GM19328 (cell line): ENCODE results near the gene LGALS4.
"Not testable (repeated sequence)": the region's sequence is repeated elsewhere in the genome, so short reads cannot be mapped to it uniquely, and the experiment has no call there.

Experiments used
- ATAC-seq: cut with Tn5 transposase; IDR thresholded peaks from one replicate; pipeline ENCODE4 v1.9.1; 2021; ENCODE audit warnings: mild to moderate bottlenecking, moderate library complexity; ENCODE audit not compliant: unreplicated experiment

LGALS4 gene

GRCh38 chr19:38825936-38826335, 13.2 kb upstream of the LGALS4 start:
- not testable (repeated sequence) for ATAC-seq

DNA sequence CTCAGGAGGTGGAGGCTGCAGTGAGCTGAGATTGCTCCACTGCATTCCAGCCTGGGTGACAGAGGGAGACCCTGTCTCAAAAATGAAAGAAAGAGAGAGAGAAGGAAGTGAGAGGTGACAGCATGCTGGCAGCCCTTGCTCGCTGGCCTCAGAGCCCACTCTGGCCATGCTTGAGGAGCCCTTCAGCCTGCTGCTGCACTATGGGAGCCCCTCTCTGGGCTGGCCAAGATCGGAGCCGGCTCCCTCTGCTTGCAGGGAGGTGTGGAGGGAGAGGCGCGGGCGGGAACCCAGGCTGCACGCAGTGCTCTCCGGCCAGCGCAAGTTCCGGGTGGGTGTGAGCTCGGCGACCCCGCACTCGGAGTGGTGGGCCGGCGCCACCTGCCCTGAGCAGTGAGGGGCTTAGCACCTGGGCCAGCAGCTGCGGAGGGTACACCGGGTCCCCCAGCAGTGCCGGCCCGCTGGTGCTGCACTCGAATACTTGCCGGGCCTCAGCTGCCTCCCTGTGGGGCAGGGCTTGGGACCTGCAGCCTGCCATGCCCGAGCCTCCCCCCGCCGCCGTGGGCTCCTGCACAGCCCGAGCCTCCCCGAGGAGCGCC, 8.6 kb upstream of the LGALS4 start:
- ATAC-seq, result not testable (repeated sequence)

DNA sequence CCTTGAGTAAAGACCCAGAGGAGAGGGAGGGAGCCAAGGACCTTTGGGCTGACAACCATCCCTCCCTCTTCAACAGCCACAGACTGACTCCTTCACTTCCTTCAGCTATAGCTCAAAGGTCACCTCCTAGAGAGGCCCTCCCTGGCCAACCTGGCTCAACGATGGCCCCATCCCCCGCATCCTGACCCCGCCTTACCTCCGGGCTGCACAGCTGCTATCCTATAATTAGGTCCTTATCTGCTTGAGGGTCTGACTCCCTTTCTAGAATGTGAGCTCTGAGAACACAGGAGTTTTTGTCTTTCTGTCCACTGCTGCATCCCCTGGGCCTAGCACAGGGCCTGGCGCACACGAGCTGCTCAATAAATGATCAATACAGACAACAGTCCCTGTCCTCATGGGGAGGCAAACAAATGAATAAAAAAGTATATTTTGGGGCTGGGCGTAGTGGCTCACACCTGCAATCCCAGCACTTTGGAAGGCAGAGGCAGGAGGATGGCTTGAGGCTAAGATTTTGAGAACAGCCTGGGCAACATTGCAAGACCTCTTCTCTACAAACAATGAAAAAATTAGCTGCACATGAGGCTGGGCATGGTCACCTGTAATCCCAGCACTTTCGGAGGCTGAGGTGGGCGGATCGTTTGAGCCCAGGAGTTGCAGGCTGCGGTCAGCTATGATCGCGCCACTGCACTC, 6.6 kb upstream of the LGALS4 start:
- ATAC-seq, result no peak

DNA sequence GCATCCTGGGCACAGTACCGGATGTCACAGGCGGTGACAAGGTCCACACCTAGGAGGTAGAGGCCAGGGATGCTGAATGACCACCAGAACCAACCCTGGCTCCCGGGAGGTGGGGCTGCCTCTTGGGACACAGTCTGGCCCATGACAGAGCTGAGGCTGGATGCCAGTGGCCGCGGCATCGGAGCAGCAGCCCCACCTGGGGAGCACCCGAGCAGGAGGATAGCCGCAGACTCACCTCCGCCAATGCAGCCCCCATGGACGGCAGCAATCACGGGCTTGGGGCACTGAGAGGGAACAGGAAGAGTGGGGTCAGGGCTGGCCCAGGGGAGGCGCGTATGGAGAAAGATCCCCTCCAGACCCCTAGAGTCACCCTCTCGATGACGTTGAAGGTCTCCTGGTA, 4.3 kb upstream of the LGALS4 start:
- ATAC-seq, result no peak

DNA sequence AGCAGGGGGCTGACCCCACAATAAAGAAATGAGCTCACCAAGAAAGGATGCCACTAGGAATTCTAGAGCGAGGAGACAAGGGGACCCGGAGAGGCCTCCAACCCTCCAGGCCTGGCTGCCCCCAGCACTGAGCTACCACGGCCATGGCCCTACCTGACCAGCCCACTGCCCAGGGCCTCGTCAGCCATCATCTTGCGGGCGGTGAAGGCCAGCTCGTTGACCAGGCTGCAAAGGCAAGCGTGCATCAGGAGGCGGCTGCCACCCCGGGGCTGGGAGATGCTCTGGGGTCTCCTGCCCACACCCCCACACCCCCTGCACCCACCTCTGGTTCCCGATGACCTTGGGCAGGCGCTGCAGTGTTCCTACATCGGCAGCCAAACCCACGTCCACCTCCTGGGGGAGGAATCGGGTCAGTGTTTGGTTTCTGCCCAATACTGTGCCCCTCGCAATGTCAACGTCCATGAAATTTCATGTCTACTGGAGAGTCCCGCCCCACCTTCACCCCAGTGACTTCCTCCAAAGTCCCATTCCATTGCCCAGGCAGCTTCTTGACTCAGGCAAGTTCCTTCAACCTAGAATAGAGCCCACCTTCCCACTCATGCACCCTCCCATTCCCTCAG, 3.5 kb upstream of the LGALS4 start:
- no peak for ATAC-seq

DNA sequence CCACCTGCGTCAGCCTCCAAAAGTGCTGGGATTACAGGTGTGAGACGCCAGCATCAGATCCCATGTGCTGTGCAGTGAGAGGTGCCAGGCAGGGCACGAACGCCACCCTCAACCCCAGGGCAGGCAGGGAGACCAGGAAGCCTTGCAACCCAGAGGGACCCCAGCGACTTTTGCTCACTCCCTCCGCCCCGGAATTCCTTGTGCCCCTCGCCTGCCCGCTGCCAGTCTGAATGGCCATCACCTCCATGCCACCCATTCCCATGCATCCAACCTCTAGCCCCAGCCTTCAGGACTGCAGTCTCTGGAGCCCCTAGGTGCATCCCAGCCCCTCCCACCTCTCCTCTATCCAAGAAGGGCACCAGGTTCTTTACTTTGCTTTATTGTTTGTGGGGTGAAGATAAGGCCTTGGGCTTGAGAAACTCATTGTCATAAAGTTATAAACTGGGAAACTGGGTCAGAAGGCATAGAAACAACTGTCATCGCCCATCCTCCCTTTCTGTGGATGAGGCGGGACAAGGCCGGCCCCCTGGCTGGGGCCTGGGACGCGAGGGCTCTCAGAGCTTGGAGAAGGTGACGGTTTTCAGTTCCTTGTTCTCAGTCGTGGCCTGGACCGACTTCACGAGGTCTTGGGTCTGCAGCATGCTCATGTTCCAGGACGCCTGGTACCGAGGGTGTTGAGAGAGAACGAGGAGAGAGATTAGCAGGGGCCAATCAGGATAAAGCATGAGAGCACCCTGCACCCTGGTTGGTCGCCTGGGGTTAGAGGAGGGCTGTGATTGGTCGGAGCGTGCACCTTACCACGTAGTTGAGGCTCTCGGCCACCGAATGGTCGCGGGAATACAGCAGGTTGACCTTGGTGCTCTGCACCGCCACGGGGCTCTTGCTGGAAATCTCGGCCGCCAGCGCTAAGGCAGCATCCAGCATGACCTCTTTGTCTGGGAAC, 2.6 kb upstream of the LGALS4 start:
- no peak for ATAC-seq

DNA sequence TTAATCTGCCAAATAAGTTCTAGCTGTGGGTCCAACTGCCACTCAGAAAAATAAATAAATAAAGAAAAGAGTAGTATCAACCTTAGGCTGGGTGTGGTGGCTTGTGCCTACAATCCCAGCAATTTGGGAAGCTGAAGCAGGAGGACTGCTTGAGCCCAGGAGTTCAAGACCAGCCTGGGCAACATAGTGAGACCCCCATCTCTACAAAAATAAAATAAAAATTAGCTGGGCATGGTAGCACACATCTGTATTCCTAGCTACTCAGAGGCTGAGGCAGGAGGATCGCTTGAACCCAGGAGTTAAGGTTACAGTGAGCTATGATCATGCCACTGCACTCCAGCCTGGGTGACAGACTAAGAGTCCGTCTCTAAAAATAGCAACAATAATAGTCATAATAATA, 1.2 kb upstream of the LGALS4 start:
- not testable (repeated sequence) for ATAC-seq

- no peak for ATAC-seq
Observed at GRCh38 chr19:38813323-38813722, 578 bp upstream of the LGALS4 start.

DNA sequence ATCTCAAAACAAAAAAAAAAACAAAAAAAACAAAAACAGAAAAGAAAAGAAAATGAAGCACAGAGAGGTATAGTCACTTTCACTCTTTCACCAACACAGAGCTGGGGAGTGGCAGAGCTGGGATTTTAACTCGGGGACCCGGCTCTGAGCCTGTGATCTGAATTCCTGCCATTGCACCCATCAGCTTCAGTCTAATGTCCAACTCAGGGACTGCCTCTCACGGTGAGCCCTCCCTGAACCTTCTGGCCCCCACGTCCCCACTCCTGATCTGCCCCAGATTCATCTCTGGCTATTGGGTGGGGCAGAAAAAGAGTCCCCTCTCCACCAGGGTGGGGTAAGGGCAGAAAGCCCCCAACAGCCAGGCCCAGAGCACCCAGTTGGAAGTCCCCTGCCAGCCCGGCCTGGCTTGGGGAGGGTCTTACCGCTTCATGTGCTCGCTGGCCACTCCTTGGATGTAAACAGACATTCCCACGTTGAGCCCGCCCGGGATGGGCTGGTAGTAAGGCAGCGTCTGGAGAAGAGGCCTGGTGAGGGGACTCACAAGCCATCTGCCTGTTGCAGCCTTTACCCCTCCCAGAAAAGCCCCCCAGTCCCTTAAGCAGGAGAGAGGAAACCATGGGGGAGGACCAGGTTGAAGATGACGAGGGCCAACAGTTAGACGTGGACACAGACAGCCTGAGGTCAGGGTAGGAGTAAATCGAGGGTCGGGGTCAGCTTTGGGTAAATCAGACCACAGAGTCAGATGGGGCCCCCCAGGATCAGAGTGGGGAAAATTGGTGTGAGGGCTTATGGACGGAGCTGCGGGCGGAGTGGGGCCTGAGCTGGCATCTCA, 520 bp downstream of the LGALS4 start:
- ATAC-seq, result no peak

DNA sequence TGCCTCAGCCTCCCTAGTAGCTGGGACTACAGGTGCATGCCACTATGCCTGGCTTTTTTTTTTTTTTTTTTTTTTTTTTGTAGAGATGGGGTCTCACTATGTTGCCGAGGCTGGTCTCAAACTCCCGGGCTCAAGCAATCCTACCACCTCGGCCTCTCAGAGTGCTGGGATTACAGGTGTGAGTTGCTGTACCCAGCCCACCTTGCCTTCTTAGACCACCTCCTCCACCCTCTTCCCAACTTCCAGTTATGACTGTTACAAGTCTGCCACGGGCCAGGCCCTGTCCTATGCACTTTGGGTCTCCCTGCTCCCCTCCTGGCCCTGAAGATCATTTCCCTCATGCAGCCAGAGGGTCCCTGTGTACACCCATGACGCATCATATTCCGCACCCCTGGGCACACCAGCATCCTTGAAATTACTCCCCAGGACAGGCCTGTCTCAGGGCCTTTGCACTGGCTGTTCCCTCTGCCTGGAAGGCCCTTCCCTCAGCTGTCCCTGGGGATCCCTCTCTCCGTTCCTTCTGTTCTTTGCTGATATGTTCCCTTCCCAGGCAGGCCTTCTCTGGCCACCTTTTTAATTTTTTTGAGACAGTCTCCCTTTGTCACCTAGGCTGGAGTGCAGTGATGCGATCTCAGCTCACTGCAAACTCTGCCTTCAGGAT, 3.0 kb downstream of the LGALS4 start:
- no peak for ATAC-seq

DNA sequence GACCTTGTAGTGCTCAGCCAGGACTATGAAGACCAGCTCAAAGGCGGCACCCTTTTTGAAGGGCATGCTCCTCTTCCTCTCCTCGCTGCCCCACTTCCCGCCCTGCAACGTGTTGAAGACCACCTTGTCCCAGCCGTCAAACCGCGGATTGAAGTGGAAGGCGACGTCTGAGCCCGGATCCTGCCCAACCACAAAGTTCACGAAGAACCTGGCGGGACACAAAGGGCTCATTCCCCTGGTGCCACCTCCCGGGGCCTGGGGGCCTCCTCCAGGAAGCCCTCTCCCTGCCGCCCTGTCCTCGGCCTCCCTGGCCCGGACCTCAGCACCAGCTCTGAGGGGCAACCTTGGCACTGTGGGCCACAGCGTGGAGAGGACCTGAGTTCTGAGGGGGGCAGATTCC, 4.0 kb downstream of the LGALS4 start:
- no peak for ATAC-seq

DNA sequence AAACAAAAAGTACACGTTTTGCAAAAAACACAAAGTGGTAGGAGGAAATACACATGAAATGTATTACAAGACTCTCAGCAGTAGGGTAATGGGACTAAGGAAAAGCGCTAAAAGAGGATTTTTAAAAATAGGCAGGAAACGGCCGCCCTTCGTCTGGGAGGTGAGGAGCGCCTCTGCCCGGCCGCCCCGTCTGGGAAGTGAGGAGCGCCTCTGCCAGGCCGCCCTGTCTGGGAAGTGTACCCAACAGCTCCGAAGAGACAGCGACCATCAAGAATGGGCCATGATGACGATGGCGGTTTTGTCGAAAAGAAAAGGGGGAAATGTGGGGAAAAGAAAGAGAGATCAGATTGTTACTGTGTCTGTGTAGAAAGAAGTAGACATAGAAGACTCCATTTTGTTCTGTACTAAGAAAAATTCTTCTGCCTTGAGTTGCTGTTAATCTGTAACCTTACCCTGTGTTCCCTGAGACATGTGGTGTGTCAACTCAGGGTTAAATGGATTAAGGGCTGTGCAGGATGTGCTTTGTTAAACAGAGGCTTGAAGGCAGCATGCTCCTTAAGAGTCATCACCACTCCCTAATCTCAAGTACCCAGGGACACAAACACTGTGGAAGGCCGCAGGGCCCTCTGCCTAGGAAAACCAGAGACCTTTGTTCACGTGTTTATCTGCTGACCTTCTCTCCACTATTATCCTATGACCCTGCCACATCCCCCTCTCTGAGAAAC, 5.2 kb downstream of the LGALS4 start:
- not testable (repeated sequence) for ATAC-seq

DNA sequence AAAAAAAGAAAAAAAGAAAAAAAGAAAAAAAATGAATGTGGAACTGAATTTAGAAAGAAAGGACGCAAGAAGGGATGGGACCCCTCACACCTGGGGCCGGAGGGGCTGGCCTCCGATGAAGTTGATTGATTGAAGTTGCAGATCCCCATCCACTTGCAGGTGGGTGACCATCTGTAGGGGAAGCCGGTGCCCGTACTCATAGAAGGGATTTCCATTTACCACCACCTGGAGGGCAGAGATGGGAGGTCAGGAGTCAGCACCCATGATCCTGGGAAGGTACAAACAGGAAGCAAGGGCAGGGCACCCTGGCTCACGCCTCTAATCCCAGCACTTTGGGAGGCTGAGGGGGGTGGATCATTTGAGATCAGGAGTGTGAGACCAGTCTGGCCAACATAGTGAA, 6.4 kb downstream of the LGALS4 start:
- ATAC-seq, result no peak

DNA sequence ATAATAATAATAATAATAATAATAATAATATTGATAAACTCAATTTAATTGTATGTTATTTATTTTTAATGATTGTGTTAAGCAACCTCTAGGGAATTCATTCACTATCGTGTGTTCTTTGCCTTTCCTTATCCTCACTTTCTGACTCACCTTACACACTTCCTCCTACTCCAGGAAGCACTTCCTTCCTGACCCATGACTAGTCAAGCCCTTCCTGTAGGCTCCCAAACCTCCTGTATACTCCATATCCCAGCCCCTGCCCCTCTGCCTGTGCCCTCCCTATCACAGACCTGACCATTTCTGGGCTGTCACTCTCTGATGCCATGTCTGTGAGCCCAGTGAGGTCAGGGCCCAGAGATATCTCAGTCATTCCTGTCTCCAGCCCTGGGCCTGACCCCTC, 7.6 kb downstream of the LGALS4 start:
- no peak for ATAC-seq

- ATAC-seq, result no peak
Observed at GRCh38 chr19:38803543-38803942, 9.2 kb downstream of the LGALS4 start.

DNA sequence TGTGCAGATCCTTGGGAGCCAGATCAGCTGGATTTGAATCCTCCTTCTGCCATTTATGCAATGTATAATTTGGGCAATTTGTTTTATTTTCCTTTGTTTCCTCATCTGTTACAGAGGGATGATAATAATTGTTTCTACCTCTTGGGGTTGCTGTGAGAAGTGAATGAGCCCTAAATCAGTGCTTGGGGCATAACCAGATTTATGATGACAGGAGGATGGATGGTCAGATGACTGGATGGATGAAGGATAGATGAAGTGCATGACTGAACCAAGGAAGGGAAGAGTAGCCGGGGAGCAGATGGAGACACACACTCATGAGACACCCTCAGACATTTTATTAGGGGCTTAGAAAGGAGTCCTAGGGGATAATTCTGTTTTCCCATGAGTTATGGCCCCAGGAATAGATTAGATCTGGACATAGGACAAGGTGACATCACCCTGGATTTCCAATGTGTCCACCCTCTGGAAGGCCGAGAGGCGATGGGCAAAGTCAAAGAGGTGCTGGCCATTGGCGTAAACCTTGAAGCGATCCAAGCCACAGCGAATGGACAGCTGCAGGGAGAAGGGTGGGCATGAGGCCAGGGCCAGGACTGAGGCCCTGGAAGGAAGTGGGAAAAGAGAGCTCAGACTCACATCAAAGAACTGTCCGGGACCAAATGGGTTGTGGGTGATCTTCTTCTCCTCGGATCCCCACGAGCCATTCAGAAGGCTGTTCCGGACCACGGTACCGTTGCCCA, 11.2 kb downstream of the LGALS4 start:
- no peak for ATAC-seq

- no peak for ATAC-seq
Observed at GRCh38 chr19:38800577-38801347, 12.0 kb downstream of the LGALS4 start.

- ATAC-seq, result no peak
Observed at GRCh38 chr19:38799104-38799503, 13.6 kb downstream of the LGALS4 start.
